CD4-positive, CD25-positive, alpha-beta regulatory T cell (primary cell): ENCODE measurements around the gene EMP3. TPM values are rescaled to one million over a fixed set of nuclear protein-coding genes. Genes with fewer than 3 reads are reported as not detected.
A peak's percentile ranks its signal among the peaks of the same experiment; 100 is the strongest.
"Not testable (repeated sequence)": the region's sequence is repeated elsewhere in the genome, so short reads cannot be mapped to it uniquely, and the experiment has no call there.

Experiments used
- ATAC-seq, 2 donors: fragments of 150-1000 bp; cut with Tn5 transposase; one replicate each; pipeline ENCODE4 v1.10.0; 2021; ENCODE audit warnings: low read depth in 2 of 2, moderate number of reproducible peaks in 2 of 2, moderate library complexity in 1 of 2
- DNase-seq, 3 donors: peaks; one replicate each; pipeline versions ENCODE4 v3.0.0 to v3.0.0-alpha.2; 2012 to 2022; ENCODE audit warnings: mixed read lengths in 1 of 3
- H3K27ac ChIP-seq: one replicate; pipeline ENCODE4 v1.7.0; 2013; ENCODE audit warnings: mild to moderate bottlenecking, low read length; ENCODE audit not compliant: insufficient read depth, poor library complexity, severe bottlenecking
- H3K27me3 ChIP-seq: one replicate; pipeline ENCODE4 v1.7.0; 2013; ENCODE audit warnings: low read length; ENCODE audit not compliant: control insufficient read depth, insufficient read depth
- H3K36me3 ChIP-seq: one replicate; pipeline ENCODE4 v1.7.0; 2013; ENCODE audit warnings: mild to moderate bottlenecking, low read length, moderate library complexity; ENCODE audit not compliant: control insufficient read depth, insufficient read depth
- H3K4me1 ChIP-seq: 2 replicates; pipeline ENCODE4 v1.7.0; 2013; ENCODE audit warnings: mild to moderate bottlenecking, low read length; ENCODE audit not compliant: insufficient read depth, control insufficient read depth, poor library complexity, severe bottlenecking
- H3K4me3 ChIP-seq: one replicate; pipeline ENCODE4 v1.7.0; 2013; ENCODE audit warnings: low read depth, mild to moderate bottlenecking, low read length, moderate library complexity
- H3K9me3 ChIP-seq, 2 experiments: 1 replicate in 1 of 2; 2 replicates in 1 of 2; pipeline ENCODE4 v1.7.0; 2013; ENCODE audit warnings: low read length in 2 of 2, mild to moderate bottlenecking in 1 of 2, moderate library complexity in 1 of 2; ENCODE audit not compliant: control insufficient read depth in 2 of 2
- H3K27ac Mint-ChIP-seq, 3 donors: one replicate each; pipeline ENCODE4 v1.8.0; 2020 to 2022; ENCODE audit warnings: mild to moderate bottlenecking in 3 of 3, mixed read lengths in 3 of 3, moderate library complexity in 2 of 3
- H3K27me3 Mint-ChIP-seq: one replicate; pipeline ENCODE4 v1.8.0; 2022; ENCODE audit warnings: mild to moderate bottlenecking, mixed read lengths
- H3K36me3 Mint-ChIP-seq: one replicate; pipeline ENCODE4 v1.8.0; 2020; ENCODE audit warnings: mixed read lengths
- H3K4me1 Mint-ChIP-seq, 4 donors: one replicate each; pipeline ENCODE4 v1.8.0; 2020 to 2022; ENCODE audit warnings: mixed read lengths in 4 of 4, mild to moderate bottlenecking in 1 of 4
- H3K4me3 Mint-ChIP-seq, 4 donors: one replicate each; pipeline ENCODE4 v1.8.0; 2020 to 2022; ENCODE audit warnings: mild to moderate bottlenecking in 4 of 4, mixed read lengths in 4 of 4, moderate library complexity in 3 of 4
- H3K9me3 Mint-ChIP-seq, 7 donors: one replicate each; pipeline ENCODE4 v1.8.0; 2020 to 2022; ENCODE audit warnings: mixed read lengths in 7 of 7, mild to moderate bottlenecking in 3 of 7, moderate library complexity in 2 of 7
- polyA plus RNA-seq, 4 donors: library from polyadenylated mRNA; unstranded; fragments of 300-500 nt; fragmentation: Illumina TruSeq; gene quantifications; one replicate each; pipeline ENCODE4 v1.2.3, GENCODE V29; 2021
- total RNA-seq: library from RNA; stranded (reverse); gene quantifications from one replicate; pipeline ENCODE4 v1.2.3, GENCODE V29; 2022

The EMP3 gene
- total and polyA plus RNA-seq, 5 donors from 2014 or later: 290 to 1,327 (median 875) TPM

DNA sequence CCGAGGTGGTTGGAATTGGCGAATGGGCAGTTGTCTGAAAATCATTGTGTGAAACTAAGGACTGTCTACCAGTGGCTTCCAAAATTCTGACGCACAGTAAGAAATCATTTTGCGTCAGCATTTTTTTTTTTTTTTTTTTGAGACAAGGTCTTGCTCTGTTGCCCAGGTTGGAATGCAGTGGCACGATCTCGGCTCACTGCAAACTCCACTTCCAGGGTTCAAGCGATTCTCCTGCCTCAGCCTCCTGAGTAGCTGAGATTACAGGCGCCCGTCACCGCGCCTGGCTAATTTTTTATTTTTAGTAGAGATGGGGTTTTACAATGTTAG is 33.9 kb upstream of the EMP3 start:
- H3K27me3 Mint-ChIP-seq: peaks cover 13% of the 10 kb centered on the region
- H3K4me3 ChIP-seq: peak overlapping the region; percentile 66
- H3K36me3 Mint-ChIP-seq, H3K4me1 ChIP-seq, H3K27ac ChIP-seq, H3K27me3 ChIP-seq, H3K4me1 Mint-ChIP-seq, DNase-seq, ATAC-seq, H3K9me3 Mint-ChIP-seq, H3K9me3 ChIP-seq, H3K36me3 ChIP-seq, H3K27ac Mint-ChIP-seq: not testable (repeated sequence)
- H3K4me3 Mint-ChIP-seq: peak overlapping the region; percentile 60 to 83 (median 82)

GRCh38 chr19:48292798-48293197 is 32.6 kb upstream of the EMP3 start:
- Histone ChIP-seq H3K27ac (no peak overlapping the region), H3K4me3 (no peak overlapping the region), H3K36me3 (no peaks in the 10 kb centered on the region), H3K4me1 (peaks cover 9% of the 10 kb centered on the region), H3K9me3 (no peaks in the 10 kb centered on the region), H3K27me3 (no peaks in the 10 kb centered on the region)
- H3K27me3 Mint-ChIP-seq: peaks cover 8% of the 10 kb centered on the region
- no peaks in the 10 kb centered on the region for H3K9me3 Mint-ChIP-seq
- ATAC-seq (no peak), DNase-seq (no peak)
- H3K36me3 Mint-ChIP-seq: no peaks in the 10 kb centered on the region
- peaks cover 0 to 8% (median 2%) of the 10 kb centered on the region in 4 donors for H3K4me1 Mint-ChIP-seq
- no peak overlapping the region for H3K27ac Mint-ChIP-seq
- H3K4me3 Mint-ChIP-seq: no peak overlapping the region

- no peaks in the 10 kb centered on the region for H3K36me3 ChIP-seq
- H3K4me1 ChIP-seq: peaks cover 9% of the 10 kb centered on the region
- Mint-ChIP-seq H3K4me3 (no peak overlapping the region), H3K9me3 (no peaks in the 10 kb centered on the region), H3K27ac (no peak overlapping the region), H3K36me3 (no peaks in the 10 kb centered on the region), H3K27me3 (peaks cover 13% of the 10 kb centered on the region), H3K4me1 (peaks cover 0 to 8% (median 2%) of the 10 kb centered on the region in 4 donors)
- H3K4me3 ChIP-seq: no peak overlapping the region
- no peaks in the 10 kb centered on the region for H3K9me3 ChIP-seq
- ATAC-seq: no peak
- H3K27ac ChIP-seq: no peak overlapping the region
- DNase-seq: no peak
- no peaks in the 10 kb centered on the region for H3K27me3 ChIP-seq
These were observed 29.9 kb upstream of the EMP3 start for GRCh38 chr19:48295458-48295857.

DNA sequence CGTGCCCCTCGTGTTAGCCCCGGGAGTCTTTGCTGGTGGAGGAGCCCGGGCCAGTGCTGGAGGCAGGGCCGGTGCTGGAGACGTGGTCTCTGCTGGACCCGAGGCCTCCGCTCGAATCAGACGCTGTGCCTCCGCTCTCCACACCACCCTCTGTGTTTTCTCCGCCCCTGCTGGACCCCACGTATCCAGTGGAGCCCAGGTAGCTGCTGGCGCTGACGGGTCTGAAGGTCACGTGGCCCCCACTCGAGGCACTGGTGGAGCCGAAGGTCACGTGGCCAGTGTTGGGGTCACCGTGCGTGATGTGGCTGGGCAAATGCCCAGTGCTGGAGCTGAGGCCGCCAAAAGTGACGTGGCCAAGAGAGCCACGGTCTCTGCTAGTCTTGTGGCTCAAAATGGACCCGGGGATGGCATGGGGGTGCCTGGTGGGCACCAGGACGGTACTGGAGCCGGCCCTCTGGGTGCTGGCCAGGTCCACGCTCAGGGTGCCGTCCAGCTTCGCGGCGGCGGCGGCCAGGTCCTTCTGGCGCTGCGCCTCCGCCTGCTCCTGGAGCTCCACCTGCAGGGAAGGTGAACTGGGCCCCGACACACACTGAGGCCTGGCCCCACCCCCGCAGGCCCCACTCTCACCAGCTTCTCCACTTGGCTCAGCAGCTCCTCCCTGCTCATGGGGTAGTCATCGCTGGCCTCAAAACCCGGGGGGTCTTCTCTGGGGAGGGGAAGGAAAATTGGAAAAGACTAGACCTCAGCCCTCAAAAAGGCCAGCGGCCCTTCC is 28.2 kb upstream of the EMP3 start:
- H3K9me3 ChIP-seq: no peaks in the 10 kb centered on the region

DNA sequence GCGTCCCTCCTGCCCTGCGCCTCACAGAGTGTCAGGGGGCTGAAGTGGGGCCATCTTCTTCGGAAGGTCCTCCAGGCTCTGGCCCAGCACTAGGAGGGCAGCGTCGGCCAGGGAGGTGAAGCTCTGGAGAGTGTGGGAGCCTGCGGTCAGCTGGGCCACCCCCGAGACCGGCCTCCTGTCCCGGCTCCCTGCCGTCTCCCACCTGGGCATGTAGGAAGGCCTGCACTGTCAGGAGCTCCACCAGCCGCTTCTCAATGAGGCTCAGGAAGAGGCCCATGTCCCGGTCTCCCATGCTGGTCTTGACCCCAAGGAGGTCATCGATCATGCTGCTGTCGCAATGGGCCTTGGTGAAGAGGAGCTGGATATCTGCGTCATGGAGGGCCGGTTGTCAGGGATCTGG is 27.4 kb upstream of the EMP3 start:
- Histone ChIP-seq H3K4me3 (no peak overlapping the region), H3K27ac (no peak overlapping the region), H3K4me1 (no peaks in the 10 kb centered on the region), H3K36me3 (no peaks in the 10 kb centered on the region), H3K9me3 (no peaks in the 10 kb centered on the region), H3K27me3 (no peaks in the 10 kb centered on the region)
- ATAC-seq (no peak), DNase-seq (no peak)
- H3K4me1 Mint-ChIP-seq: no peaks in the 10 kb centered on the region
- H3K9me3 Mint-ChIP-seq: no peaks in the 10 kb centered on the region
- peaks cover 5% of the 10 kb centered on the region for H3K27me3 Mint-ChIP-seq
- no peak overlapping the region for H3K27ac Mint-ChIP-seq
- no peak overlapping the region for H3K4me3 Mint-ChIP-seq
- H3K36me3 Mint-ChIP-seq: no peaks in the 10 kb centered on the region

More for the DNA sequence above, 28.2 kb upstream of the EMP3 start:
- no peak overlapping the region for H3K4me3 Mint-ChIP-seq
- H3K4me1 Mint-ChIP-seq: no peaks in the 10 kb centered on the region
- Histone ChIP-seq H3K4me3 (no peak overlapping the region), H3K36me3 (no peaks in the 10 kb centered on the region), H3K27me3 (no peaks in the 10 kb centered on the region), H3K27ac (no peak overlapping the region), H3K4me1 (no peaks in the 10 kb centered on the region)
- no peak overlapping the region for H3K27ac Mint-ChIP-seq
- ATAC-seq (no peak), DNase-seq (no peak)
- peaks cover 5% of the 10 kb centered on the region for H3K27me3 Mint-ChIP-seq
- H3K9me3 Mint-ChIP-seq: no peaks in the 10 kb centered on the region
- no peaks in the 10 kb centered on the region for H3K36me3 Mint-ChIP-seq

GRCh38 chr19:48301886-48302599 is 23.3 kb upstream of the EMP3 start:
- ATAC-seq: no peak
- no peaks in the 10 kb centered on the region for H3K27me3 ChIP-seq

GRCh38 chr19:48302600-48302959 is 22.8 kb upstream of the EMP3 start:
- Mint-ChIP-seq H3K36me3 (no peaks in the 10 kb centered on the region), H3K27me3 (peaks cover 10% of the 10 kb centered on the region)
- no peak for DNase-seq

More at GRCh38 chr19:48301886-48302599, 23.3 kb upstream of the EMP3 start:
- no peak overlapping the region for H3K4me3 ChIP-seq
- no peaks in the 10 kb centered on the region for H3K4me1 ChIP-seq
- Mint-ChIP-seq H3K27me3 (peaks cover 10% of the 10 kb centered on the region), H3K36me3 (no peaks in the 10 kb centered on the region), H3K4me1 (no peaks in the 10 kb centered on the region), H3K27ac (no peak overlapping the region), H3K4me3 (no peak overlapping the region), H3K9me3 (peaks cover 0 to 2% (median 0%) of the 10 kb centered on the region in 7 donors)
- DNase-seq: no peak
- H3K9me3 ChIP-seq: no peaks in the 10 kb centered on the region
- no peaks in the 10 kb centered on the region for H3K36me3 ChIP-seq
- H3K27ac ChIP-seq: no peak overlapping the region

GRCh38 chr19:48303367-48303766 is 22.0 kb upstream of the EMP3 start:
- H3K27ac Mint-ChIP-seq: no peak overlapping the region
- H3K4me1 Mint-ChIP-seq: no peaks in the 10 kb centered on the region
- peaks cover 10% of the 10 kb centered on the region for H3K27me3 Mint-ChIP-seq
- no peaks in the 10 kb centered on the region for H3K27me3 ChIP-seq
- DNase-seq: no peak
- no peak overlapping the region for H3K4me3 ChIP-seq
- no peaks in the 10 kb centered on the region for H3K36me3 Mint-ChIP-seq
- H3K9me3 ChIP-seq: no peaks in the 10 kb centered on the region
- H3K4me1 ChIP-seq: no peaks in the 10 kb centered on the region
- H3K9me3 Mint-ChIP-seq: peaks cover 0 to 2% (median 0%) of the 10 kb centered on the region in 7 donors
- H3K27ac ChIP-seq: no peak overlapping the region
- H3K36me3 ChIP-seq: no peaks in the 10 kb centered on the region
- no peak overlapping the region for H3K4me3 Mint-ChIP-seq
- ATAC-seq: no peak

More at GRCh38 chr19:48302600-48302959, 22.8 kb upstream of the EMP3 start:
- Histone ChIP-seq H3K4me1 (no peaks in the 10 kb centered on the region), H3K9me3 (no peaks in the 10 kb centered on the region), H3K4me3 (no peak overlapping the region), H3K27ac (no peak overlapping the region), H3K27me3 (no peaks in the 10 kb centered on the region), H3K36me3 (no peaks in the 10 kb centered on the region)
- H3K4me3 Mint-ChIP-seq: no peak overlapping the region
- no peak overlapping the region for H3K27ac Mint-ChIP-seq
- H3K9me3 Mint-ChIP-seq: peaks cover 0 to 2% (median 0%) of the 10 kb centered on the region in 7 donors
- no peaks in the 10 kb centered on the region for H3K4me1 Mint-ChIP-seq
- ATAC-seq: no peak
